Measurements from ENCODE around the gene DOCK1.

GRCh38 chr10:126956712-126957108, 51.5 kb downstream of the DOCK1 start:
- TF ChIP-seq CTCF (IDR thresholded peaks at IDR 0.05; ENCODE audit: low read length) (no peak), EZH2 (optimal IDR thresholded peaks at IDR 0.05; ENCODE audit: low read depth, low read length) (no peak)

Measured in MM.1S (cell line).